ENCODE data around the gene CFTR. TPM values are rescaled to one million over a fixed set of nuclear protein-coding genes. Genes with fewer than 3 reads are reported as not detected.

CFTR gene
- total and polyA plus RNA-seq, 2 of the 8 experiments (the other 6 are each of a cell fraction or from before 2014, with no cell fraction given): 1.2 to 1.6 TPM

DNA sequence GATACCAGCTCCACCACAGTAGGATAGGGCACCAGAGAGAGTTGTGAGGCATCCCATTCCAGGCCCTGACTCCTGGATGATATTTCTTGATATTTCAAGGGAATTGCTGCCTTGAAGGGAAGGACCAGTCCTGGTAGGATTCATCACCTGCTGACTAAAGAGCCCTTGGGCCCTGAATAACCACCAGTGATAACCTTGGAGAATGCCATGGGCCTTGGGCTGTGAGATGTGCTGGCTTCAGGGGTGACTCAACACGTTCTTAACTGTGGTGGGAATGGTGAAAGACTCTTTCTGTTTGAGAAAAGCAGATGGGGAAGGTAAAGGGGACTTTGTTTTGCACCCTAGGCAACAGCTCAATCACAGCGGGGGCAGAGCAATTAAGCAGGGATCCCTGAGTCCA lies 31.2 kb upstream of the CFTR start:
- Histone ChIP-seq H3K9me3 (ENCODE audit: insufficient read depth in 2 of 2, low read depth in 1 of 2, low read length in 1 of 2) (no peaks in the 10 kb centered on the region), H2BK15ac (ENCODE audit: low read length) (no peak overlapping the region), H3K18ac (ENCODE audit: extremely low read depth, low read length) (no peak overlapping the region), H2BK120ac (replicated peaks; ENCODE audit: low read depth, low read length) (no peak overlapping the region), H3K27ac (ENCODE audit: low read depth, low read length) (no peak overlapping the region), H3K14ac (ENCODE audit: insufficient read length) (no peak overlapping the region), H4K8ac (ENCODE audit: extremely low read depth, insufficient read depth, low read length) (no peak overlapping the region), H3K4me2 (ENCODE audit: insufficient read depth in 1 of 2, low read depth in 2 of 2, low read length in 2 of 2) (no peak overlapping the region), H2BK5ac (ENCODE audit: low read depth, low read length) (no peak overlapping the region), H4K20me1 (replicated peaks in 1 of 2; ENCODE audit: control insufficient read depth in 1 of 2, insufficient read depth in 2 of 2, low read length in 2 of 2) (no peaks in the 10 kb centered on the region), H3K4me1 (replicated peaks in 1 of 4; ENCODE audit: control insufficient read depth in 3 of 4, insufficient read depth in 4 of 4, low read length in 3 of 4) (no peaks in the 10 kb centered on the region), H3K4me3 (ENCODE audit: extremely low read depth in 1 of 4, insufficient read depth in 2 of 4, low read depth in 3 of 4, low read length in 4 of 4) (no peak overlapping the region), H2AK5ac (ENCODE audit: low read depth, low read length) (no peak overlapping the region), H3K9ac (replicated peaks in 1 of 4; ENCODE audit: extremely low read depth in 1 of 4, low read depth in 3 of 4, low read length in 3 of 4) (no peak overlapping the region), H2AFZ (ENCODE audit: low read length) (no peak overlapping the region), H3K27me3 (replicated peaks in 1 of 4; ENCODE audit: control insufficient read depth in 3 of 4, extremely low read depth in 1 of 4, insufficient read depth in 3 of 4, low read length in 3 of 4) (no peaks in the 10 kb centered on the region), H3K56ac (replicated peaks; ENCODE audit: insufficient read length, low read depth, low read length) (no peak overlapping the region), H4K91ac (replicated peaks; ENCODE audit: insufficient read length, low read length) (no peak overlapping the region), H4K5ac (ENCODE audit: insufficient read length, low read depth, low read length) (no peak overlapping the region), H2BK20ac (ENCODE audit: low read length) (no peak overlapping the region), H3K4ac (replicated peaks; ENCODE audit: insufficient read length, low read depth, low read length) (no peak overlapping the region), H3K23ac (ENCODE audit: insufficient read length) (no peak overlapping the region), H3K36me3 (ENCODE audit: control insufficient read depth in 2 of 4, insufficient read depth in 4 of 4, low read length in 3 of 4) (no peaks in the 10 kb centered on the region), H3K23me2 (ENCODE audit: low read depth, low read length) (no peaks in the 10 kb centered on the region), H3K79me1 (ENCODE audit: low read depth, low read length) (no peaks in the 10 kb centered on the region), H3K79me2 (ENCODE audit: control insufficient read depth in 1 of 2, insufficient read depth in 2 of 2, low read length in 2 of 2) (no peaks in the 10 kb centered on the region), H2BK12ac (ENCODE audit: low read depth, low read length) (no peak overlapping the region)
- FAIRE-seq: no peak
- DNase-seq (ENCODE audit: low read depth in 1 of 2, low spot score in 2 of 2): no peak
- ChIA-PET POLR2A (ENCODE audit: partially characterized antibody) (no interaction called here), CTCF (ENCODE audit: partially characterized antibody) (interaction anchor here (1.5 kb wide), 1 partner anchor 9 kb away, joined by 4 read pairs; no protein-coding TSS in a partner anchor)
- 63% methylated on average over 2 of the region's 2 CpGs; no CpG with 5 or more reads in 1 of the 2 experiments for WGBS, 2 experiments (ENCODE audit: extremely low coverage in 1 of 2, insufficient coverage in 1 of 2, insufficient read length in 1 of 2, insufficient replicate concordance in 2 of 2, low coverage in 1 of 2, low lambda C conversion rate in 2 of 2, missing lambda C conversion rate in 1 of 2)
- TF ChIP-seq, protein P1, sequence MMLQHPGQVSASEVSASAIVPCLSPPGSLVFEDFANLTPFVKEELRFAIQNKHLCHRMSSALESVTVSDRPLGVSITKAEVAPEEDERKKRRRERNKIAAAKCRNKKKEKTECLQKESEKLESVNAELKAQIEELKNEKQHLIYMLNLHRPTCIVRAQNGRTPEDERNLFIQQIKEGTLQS (IDR thresholded peaks at IDR 0.05; ENCODE audit: insufficient read depth, low read depth, low read length): no peak
- no peak for TF ChIP-seq CTBP2 (IDR thresholded peaks at IDR 0.05; ENCODE audit: borderline replicate concordance, insufficient read depth, insufficient read length, low read length)
- TF ChIP-seq SP2 (IDR thresholded peaks at IDR 0.05; ENCODE audit: low read length): no peak
- TF ChIP-seq SUZ12 (IDR thresholded peaks at IDR 0.05; ENCODE audit: low read length): no peak
- TF ChIP-seq BACH1 (IDR thresholded peaks at IDR 0.05; ENCODE audit: low read length): no peak
- no peak for TF ChIP-seq CHD1 (IDR thresholded peaks at IDR 0.05; ENCODE audit: low read depth, low read length)
- TF ChIP-seq RNF2 (IDR thresholded peaks at IDR 0.05; ENCODE audit: borderline replicate concordance, low read depth, low read length, missing control alignments, poor library complexity, severe bottlenecking): no peak
- no peak for TF ChIP-seq SP1 (IDR thresholded peaks at IDR 0.05; ENCODE audit: low read depth, low read length)
- TF ChIP-seq GABPA (IDR thresholded peaks at IDR 0.05; ENCODE audit: borderline replicate concordance, insufficient read depth, low read length): no peak
- no peak for TF ChIP-seq HDAC6 (IDR thresholded peaks at IDR 0.05; ENCODE audit: low read depth, low read length)
- no peak for TF ChIP-seq CHD2 (IDR thresholded peaks at IDR 0.05; ENCODE audit: low read length)
- TF ChIP-seq TAF7 (optimal IDR thresholded peaks at IDR 0.05; ENCODE audit: borderline replicate concordance, low read depth, low read length): no peak
- no peak for TF ChIP-seq BRCA1 (IDR thresholded peaks at IDR 0.05; ENCODE audit: low read depth, low read length)
